Prostate gland (tissue), 2 donors: ENCODE measurements around the gene ADAMTS20. TPM values are rescaled to one million over a fixed set of nuclear protein-coding genes. Genes with fewer than 3 reads are reported as not detected.

Source experiments
- DNase-seq: peaks from one replicate; pipeline ENCODE4 v3.0.0-alpha.2; 2019; ENCODE audit warnings: low spot score
- H3K27ac ChIP-seq, 2 donors: fragments of 200-600 bp; sonication (generic); 2 replicates each; pipeline ENCODE4 v1.5.1; 2017 to 2019
- H3K27me3 ChIP-seq: fragments of 200-600 bp; sonication (generic); replicated peaks from 2 replicates; pipeline ENCODE4 v1.5.1; 2019; ENCODE audit not compliant: insufficient read depth
- H3K36me3 ChIP-seq, 2 donors: fragments of 200-600 bp; sonication (generic); 1 replicate in 1 of 2; 2 replicates in 1 of 2; pipeline versions ENCODE4 v1.5.1 to v1.8.1; 2017 to 2019
- H3K4me1 ChIP-seq: fragments of 200-600 bp; sonication (generic); replicated peaks from 2 replicates; pipeline ENCODE4 v1.5.1; 2019
- H3K4me3 ChIP-seq, 2 donors: fragments of 200-600 bp; sonication (generic); 2 replicates each; pipeline ENCODE4 v1.5.1; 2017 to 2019
- H3K9me3 ChIP-seq: fragments of 200-600 bp; sonication (generic); 2 replicates; pipeline ENCODE4 v1.5.1; 2017
- POLR2A ChIP-seq: fragments of 450-650 bp; IDR thresholded peaks from one replicate; pipeline ENCODE4 v1.6.1; 2016; ENCODE audit warnings: antibody characterized with exemption, mild to moderate bottlenecking
- POLR2AphosphoS5 ChIP-seq: sonication (generic); formaldehyde crosslinking; IDR thresholded peaks from one replicate; pipeline ENCODE4 v1.6.1; 2017; ENCODE audit warnings: antibody characterized with exemption
- WGBS: methylation state at CpG from one replicate; pipeline ENCODE4 v1.1.5; 2018; 5-methylcytosine and 5-hydroxymethylcytosine counted together
- intact Hi-C: fragments of 100-400 bp; cut with DNase I; formaldehyde crosslinking; loops from one replicate; pipeline ENCODE4 v1.14.2; 2022
- total RNA-seq, 2 donors: library from RNA; depleted of rRNA; stranded (reverse); fragments of >200 nt; gene quantifications; one replicate each; pipeline ENCODE4 v1.1.0, GENCODE V29; 2016
- TF ChIP-seq, protein P1 (sequence below), 4 experiments: fragments of 200-600 bp in 2 of 4; fragments of 450-650 bp in 2 of 4; sonication (generic) in 2 of 4; IDR thresholded peaks; 1 replicate in 3 of 4; 2 replicates in 1 of 4; pipeline ENCODE4 v1.5.1; 2016 to 2019; ENCODE audit warnings: antibody characterized with exemption in 4 of 4, mild to moderate bottlenecking in 2 of 4, moderate library complexity in 2 of 4

ADAMTS20 gene
- total RNA-seq, 2 donors from 2014 or later = 0.23 TPM; not detected in 1

DNA sequence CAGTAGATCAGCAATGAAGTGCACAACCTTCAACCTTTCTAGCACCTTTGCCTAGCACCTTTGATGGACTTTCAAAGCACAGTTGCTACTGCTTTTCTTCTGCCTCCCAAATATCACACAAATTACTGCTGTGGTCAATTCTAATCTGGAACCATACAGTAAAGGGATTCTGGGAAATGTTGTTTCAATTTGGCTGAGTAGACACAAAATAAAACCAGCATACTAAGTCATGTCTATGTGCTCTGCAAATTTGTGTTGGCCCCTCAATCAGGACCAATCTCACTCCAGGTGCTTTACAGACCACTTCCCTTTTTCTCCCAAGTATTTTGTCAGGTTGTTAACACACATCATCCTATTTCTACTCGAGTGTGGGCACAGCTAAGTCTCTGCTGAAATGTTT, 38.3 kb upstream of the ADAMTS20 start:
- TF ChIP-seq POLR2AphosphoS5 (no peak), POLR2A (no peak)
- TF ChIP-seq, protein P1, sequence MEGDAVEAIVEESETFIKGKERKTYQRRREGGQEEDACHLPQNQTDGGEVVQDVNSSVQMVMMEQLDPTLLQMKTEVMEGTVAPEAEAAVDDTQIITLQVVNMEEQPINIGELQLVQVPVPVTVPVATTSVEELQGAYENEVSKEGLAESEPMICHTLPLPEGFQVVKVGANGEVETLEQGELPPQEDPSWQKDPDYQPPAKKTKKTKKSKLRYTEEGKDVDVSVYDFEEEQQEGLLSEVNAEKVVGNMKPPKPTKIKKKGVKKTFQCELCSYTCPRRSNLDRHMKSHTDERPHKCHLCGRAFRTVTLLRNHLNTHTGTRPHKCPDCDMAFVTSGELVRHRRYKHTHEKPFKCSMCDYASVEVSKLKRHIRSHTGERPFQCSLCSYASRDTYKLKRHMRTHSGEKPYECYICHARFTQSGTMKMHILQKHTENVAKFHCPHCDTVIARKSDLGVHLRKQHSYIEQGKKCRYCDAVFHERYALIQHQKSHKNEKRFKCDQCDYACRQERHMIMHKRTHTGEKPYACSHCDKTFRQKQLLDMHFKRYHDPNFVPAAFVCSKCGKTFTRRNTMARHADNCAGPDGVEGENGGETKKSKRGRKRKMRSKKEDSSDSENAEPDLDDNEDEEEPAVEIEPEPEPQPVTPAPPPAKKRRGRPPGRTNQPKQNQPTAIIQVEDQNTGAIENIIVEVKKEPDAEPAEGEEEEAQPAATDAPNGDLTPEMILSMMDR (IDR thresholded peaks at IDR 0.05) = no peak
- intact Hi-C loops = no loop called here

DNA sequence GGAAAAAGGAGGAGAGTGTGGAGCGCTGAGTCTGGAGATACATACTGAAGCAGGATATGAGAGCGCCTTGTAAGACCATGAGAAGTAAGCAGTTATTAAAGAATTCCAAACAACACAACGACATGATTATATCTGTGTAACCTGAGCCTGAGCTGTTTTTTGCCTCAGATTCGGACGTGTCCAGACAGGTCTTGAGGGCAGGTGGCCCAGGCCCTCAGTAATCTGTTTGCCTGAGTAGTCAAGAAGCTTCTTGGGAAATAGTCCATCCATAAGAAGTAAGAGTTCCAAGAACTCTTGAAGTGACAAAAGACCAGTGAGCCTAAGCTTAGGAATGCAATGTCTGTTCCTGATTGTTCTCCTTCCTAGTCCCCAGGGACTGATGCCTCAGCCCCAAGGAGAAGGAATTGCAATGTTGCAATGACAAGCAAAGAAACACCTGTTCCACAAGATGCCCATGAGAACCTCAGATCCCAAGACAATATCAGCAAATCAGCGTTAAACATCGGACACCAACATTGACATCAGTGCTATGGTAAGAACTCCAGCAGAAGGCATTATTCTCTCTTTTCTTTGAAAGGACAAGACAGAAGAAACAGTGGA, 34.7 kb upstream of the ADAMTS20 start:
- Histone ChIP-seq H3K4me3 (no peak overlapping the region), H3K27ac (no peak overlapping the region), H3K36me3 (no peaks in the 10 kb centered on the region), H3K9me3 (no peaks in the 10 kb centered on the region), H3K4me1 (no peaks in the 10 kb centered on the region), H3K27me3 (no peaks in the 10 kb centered on the region)
- WGBS = 68% methylated on average over 7 of the region's 7 CpGs
- TF ChIP-seq, protein P1 (IDR thresholded peaks at IDR 0.05) = no peak
- TF ChIP-seq POLR2A (no peak), POLR2AphosphoS5 (no peak)
- no peak for DNase-seq
- intact Hi-C loops = no loop called here

More for the DNA sequence above, 38.3 kb upstream of the ADAMTS20 start:
- no peaks in the 10 kb centered on the region for H3K36me3 ChIP-seq
- H3K27ac ChIP-seq = no peak overlapping the region
- no peak overlapping the region for H3K4me3 ChIP-seq
- H3K27me3 ChIP-seq = no peaks in the 10 kb centered on the region
- WGBS = 81% methylated on average over 1 of the region's 1 CpG
- no peaks in the 10 kb centered on the region for H3K9me3 ChIP-seq
- H3K4me1 ChIP-seq = no peaks in the 10 kb centered on the region
- DNase-seq = no peak

DNA sequence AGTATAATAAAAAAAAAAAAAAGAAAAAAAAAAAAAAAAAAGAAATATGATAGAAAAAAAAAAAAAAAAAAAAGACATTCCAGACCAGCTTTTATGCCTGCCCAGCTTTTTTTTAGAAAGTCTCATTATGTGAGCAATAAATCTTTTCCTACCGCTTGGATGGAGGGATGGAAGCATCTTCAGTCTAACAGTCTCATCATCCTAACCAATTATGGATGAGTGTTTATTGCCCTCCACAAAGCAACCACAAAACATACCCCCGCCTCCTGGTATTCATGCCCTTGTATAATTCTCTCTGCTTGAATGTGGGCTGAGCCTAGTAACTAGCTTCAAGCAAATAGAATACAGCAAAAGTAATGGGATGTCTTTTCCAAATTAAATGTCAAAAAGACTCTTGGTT, 33.7 kb upstream of the ADAMTS20 start:
- WGBS = 43% methylated on average over 2 of the region's 2 CpGs
- intact Hi-C loops = no loop called here
- no peak for DNase-seq
- no peak for TF ChIP-seq POLR2AphosphoS5
- TF ChIP-seq, protein P1 (IDR thresholded peaks at IDR 0.05) = no peak
- no peak for TF ChIP-seq POLR2A
- no peaks in the 10 kb centered on the region for H3K27me3 ChIP-seq
- H3K4me1 ChIP-seq = no peaks in the 10 kb centered on the region
- H3K36me3 ChIP-seq = no peaks in the 10 kb centered on the region
- no peak overlapping the region for H3K4me3 ChIP-seq
- no peak overlapping the region for H3K27ac ChIP-seq
- no peaks in the 10 kb centered on the region for H3K9me3 ChIP-seq

DNA sequence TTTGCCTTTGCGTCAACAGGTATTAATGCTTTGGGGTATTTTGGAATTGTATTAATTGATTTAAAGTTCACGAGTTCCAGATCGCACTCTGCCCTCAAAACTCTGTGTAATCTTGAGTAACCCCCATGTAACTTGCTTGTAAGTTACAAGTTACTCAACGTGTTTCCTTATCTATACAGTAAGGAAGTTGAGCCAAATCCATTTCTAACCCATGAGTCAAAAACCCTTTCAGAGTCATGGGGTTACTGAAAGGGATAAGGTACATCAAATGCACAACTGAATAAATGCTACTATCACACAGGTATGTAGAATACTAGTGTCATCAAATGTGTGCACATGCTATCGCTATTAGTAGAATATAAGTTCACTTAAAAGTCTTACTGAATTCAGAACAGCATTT, 28.6 kb upstream of the ADAMTS20 start:
- Histone ChIP-seq H3K36me3 (no peaks in the 10 kb centered on the region), H3K4me3 (no peak overlapping the region), H3K27me3 (no peaks in the 10 kb centered on the region), H3K9me3 (no peaks in the 10 kb centered on the region), H3K27ac (no peak overlapping the region), H3K4me1 (no peaks in the 10 kb centered on the region)
- no peak for DNase-seq
- TF ChIP-seq POLR2A (no peak), POLR2AphosphoS5 (no peak)
- TF ChIP-seq, protein P1 (IDR thresholded peaks at IDR 0.05) = no peak
- 88% methylated on average over 5 of the region's 5 CpGs for WGBS
- intact Hi-C loops = no loop called here

DNA sequence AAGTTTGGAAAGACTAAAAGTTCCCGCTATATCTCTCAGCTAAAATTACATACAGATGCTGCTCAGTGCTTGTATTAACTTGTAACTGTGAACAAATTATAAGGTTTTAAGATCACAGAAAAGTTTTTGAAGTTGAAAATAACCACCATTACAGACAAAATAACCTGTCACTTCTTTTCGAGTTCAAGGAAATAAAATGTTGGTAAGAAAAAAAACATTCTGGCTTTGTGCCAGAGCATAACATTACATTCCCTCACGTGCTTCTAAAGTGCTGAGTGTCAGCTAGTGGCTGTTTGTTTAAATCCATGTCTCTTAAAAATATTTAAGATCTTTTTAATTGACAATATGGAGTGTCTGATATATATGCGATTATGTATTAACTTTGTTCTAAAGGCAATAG, 27.2 kb upstream of the ADAMTS20 start:
- Histone ChIP-seq H3K27me3 (no peaks in the 10 kb centered on the region), H3K27ac (no peak overlapping the region), H3K4me1 (no peaks in the 10 kb centered on the region), H3K9me3 (no peaks in the 10 kb centered on the region), H3K4me3 (no peak overlapping the region), H3K36me3 (no peaks in the 10 kb centered on the region)
- TF ChIP-seq POLR2A = no peak
- WGBS = 12% methylated on average over 4 of the region's 4 CpGs
- intact Hi-C loops = no loop called here
- no peak for DNase-seq
